Amniotic epithelial cell (primary cell): ENCODE data around the gene GDPD5.
A peak's percentile ranks its signal among the peaks of the same experiment; 100 is the strongest.

Experiments used
- DNase-seq: peaks from one replicate; pipeline ENCODE4 v3.0.0-alpha.2; 2010; ENCODE audit warnings: low read depth

The GDPD5 gene

DNA sequence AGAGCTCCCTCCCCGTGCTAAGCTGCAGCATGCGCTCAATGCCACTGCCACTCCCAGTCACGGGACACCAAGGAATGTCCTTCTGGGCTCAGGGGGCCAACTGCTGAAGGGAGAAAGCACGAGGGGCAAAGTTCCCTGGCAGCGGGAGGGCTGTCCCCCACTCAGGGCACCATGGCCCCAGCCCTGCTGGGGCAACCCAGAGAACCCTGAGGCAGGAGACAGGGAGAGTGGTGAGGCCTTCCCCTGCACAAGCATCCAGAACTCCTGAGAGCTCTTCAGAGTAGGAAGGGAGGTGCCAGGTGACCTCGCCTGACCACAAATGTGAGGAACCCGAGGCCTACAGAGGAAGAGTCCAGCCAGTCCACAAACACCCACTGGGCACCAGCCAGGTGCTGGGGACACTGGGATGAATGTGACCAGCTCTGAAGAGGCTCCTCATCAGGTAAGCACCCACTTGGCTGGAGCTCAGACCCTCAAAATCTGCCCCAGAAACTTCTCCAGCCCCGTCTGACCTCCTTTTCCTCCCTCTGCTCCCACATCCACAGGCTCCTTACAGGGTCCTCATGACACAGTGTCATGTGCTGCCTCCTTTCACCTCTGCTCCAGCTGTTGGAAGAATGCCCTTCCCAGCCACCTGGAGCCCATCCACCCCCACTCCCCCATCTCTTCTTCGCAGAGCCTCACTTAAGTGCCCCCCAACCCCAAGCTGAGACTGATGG lies 15.6 kb downstream of the GDPD5 start:
- no peak for DNase-seq

DNA sequence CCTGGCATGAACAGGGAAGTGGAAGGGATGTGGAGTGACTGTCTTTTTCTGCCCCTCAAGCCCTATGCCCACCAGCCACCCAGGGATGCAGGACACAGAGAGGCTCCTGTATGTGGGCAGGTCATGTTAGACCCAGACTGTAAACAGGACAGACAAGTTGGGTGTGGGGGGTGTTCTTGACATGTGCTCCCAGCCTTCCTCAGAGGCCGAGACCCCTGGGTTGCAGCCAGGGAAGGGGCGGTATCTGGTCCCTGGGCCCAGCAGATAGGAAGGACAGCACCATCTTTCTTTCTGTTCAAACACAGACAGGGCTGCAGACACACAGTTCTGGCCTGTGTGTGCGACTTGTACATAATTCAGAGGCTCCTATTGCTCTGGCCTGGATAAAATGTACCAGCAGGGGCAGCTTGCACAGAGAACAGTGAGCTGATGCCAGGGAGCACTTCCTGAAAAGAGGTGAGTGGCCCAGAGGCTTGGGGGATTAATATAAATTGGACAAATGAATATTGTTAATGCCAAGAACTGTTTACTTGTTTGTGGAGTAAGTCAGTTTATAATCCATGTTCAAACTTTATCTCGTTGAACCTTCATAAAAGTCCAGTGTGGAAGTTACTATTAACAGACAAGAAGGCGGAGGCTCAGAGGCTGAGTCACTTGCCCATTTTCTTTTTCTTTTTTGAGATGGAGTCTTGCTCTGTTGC lies 16.6 kb downstream of the GDPD5 start:
- DNase-seq: no peak

DNA sequence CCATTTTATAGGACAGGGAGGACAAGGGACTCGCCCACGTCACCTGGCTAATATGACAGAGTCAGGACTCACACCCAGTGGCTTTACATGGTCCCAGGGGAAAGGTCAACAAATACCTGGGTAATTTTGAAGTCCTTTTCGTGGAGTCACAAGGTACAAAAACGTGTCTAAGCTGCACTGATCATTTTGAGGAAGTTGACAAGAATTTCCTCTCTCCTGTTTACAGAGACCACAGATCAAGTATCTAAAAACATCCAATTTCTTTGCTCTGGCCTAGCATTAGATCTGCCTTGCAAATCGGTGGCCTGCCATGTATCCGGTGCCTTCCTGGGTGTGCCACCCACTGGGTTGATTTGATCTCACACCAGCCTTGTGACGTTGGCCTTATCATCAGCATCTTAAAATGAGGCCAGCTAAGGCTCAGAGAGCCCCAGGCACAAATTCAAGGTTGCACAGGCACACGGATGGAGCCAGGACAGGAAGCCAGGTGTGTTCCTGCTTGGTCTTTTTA lies 17.6 kb downstream of the GDPD5 start:
- DNase-seq: no peak

DNA sequence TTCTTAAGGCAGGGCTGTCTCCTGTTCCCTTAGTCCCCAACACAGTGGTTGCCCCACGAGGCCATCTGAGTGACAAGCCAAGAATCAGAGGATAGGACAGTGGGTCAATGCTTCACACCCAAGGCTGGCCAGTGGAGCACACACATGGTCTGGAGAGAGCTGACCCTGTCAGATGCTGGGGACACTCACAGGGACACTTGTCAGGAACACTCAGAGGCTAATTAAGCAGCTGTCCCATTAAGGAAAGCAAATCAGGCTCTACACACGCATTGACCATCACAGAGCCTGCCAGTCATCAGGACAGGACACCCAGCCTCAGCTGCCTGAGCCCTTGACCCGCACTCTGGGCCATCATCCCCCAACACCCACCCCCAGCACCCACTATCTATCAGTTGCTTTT lies 18.2 kb downstream of the GDPD5 start:
- DNase-seq: no peak

DNA sequence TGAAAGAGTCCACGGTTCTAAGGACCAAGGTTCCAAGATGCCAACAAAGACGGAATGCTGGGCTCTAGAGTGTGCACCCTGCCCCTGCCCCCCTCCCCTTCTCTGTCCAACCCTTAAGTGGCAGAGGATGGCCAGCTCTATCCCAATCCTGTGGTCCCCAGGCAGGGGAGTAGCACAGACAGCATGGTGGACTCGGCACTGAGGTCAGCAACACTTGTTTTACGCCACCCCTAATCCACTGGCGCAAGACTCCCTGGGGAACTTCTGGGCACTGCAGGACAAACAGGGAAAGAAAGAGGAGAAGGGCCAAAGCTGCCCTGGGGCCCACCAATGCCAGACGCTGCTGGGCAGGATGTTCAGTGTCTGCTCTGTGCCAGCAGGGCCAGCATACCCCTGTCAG lies 18.9 kb downstream of the GDPD5 start:
- DNase-seq: no peak

DNA sequence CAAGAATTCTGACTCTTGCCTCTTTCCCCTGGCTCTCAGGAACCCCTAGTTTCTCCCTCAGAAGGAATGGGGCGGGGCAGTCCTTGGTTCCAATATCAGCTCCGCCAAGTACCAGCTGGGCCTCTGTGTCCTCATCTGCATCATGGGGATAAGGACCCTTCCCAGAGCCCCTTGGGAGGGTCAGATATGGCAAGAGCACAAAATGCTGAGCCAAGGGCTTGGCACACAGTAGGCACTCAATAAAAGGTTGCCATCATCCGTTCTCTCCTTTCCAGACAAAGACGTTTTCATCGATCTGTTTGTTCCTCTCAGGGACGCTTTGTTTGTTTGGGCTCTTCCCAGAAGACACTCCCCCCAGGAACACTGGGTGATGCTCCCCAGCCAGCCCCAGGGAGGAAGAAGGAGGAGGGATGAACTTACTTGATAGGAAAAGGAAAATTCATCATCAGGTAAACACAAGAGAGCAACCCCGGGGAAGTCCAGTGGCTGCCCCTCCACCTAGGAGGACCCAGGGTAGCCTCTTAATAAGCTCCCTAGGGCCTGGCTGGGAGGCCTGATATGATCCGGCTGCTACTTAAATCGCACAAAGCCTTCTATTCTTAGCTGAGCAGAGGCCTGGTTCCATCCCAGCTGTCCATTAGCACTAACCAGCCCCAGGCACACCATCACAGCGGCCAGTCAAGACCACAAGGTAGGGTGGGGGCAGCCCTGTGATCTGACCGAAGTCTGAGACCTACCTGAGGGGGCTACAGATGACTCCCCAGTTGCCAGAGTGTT lies 19.6 kb downstream of the GDPD5 start:
- DNase-seq: no peak

DNA sequence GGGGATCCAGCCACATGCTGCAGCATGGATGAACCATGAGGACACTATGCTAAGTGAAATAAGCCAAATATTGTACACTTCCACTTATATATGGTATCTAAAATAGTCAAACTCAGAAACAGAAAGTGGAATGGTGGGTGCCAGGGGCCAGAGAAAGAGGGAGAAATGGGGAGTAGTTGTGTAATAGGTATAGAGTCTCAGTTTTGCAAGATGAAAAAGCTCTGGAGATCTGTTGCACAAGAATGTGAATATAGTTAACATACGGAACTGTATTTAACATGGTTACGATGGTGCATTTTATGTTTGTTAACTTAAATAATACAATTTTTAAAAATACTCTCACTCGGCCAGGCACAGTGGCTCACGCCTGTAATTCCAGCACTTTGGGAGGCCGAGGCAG lies 21.2 kb downstream of the GDPD5 start:
- DNase-seq: no peak

DNA sequence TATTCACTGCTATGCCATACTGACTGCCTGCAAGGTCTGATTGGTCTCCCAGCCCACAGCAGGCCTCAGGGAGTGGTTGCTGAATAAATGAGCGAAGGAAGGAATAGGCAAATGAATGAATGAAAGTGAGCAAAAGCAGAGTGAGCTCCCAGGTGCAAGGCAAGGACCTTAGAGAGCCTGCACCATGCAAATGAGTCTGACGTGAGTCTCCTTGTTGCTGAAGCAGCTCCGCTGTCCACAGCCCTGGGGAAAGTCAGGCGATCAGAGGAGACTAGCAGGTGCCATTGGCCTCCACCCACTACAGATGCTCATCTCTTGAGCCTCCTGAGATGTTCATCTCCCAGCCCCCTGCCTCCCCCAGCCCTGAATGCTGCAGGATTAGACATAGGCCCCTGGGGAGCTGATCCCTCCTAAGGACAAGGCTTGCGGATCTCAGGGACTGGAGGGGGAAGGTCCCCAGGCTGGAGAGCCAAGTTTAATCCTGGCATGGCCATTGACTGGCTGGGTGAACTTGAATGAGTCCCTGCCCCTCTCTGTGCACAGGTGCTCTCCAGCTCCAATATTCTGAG lies 22.1 kb downstream of the GDPD5 start:
- DNase-seq: no peak

DNA sequence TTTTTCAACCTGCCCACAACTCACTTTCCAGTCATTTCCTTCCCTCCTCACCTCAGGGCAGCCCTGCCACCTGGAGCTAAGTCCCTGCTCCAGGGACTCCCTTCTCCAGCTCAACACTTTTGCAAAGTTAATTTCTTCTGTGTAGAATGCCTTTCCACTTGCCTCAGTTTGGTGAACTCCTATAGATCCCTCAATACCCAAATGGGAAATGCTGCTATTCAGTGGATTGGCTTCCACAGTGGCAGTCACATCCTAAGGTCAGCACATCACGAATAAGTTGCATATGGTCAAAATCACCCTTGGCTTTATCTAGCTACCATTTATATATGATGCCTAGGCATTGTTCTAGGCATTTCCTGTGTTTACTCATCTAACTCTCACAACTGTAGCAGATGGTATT lies 23.6 kb downstream of the GDPD5 start:
- no peak for DNase-seq

DNA sequence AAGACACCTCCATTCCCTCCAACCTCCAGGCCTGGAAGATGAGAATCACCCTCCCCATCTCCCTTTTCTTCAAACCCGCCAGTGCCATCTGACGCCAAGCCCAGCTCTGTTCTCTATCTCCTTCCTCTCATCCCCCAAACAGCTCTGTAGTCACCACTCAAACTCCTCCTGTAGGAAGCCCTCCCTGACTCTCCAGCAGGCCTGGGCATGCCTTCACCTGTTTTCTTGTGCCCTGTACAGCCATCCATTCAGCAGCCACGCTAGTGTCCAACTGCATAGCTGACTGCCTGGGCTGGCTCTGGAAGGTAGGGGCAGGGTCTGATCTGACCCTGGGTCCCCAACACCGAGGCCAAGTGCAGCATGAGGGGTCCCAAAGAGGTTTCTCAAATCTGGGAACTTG lies 25.0 kb downstream of the GDPD5 start:
- no peak for DNase-seq

DNA sequence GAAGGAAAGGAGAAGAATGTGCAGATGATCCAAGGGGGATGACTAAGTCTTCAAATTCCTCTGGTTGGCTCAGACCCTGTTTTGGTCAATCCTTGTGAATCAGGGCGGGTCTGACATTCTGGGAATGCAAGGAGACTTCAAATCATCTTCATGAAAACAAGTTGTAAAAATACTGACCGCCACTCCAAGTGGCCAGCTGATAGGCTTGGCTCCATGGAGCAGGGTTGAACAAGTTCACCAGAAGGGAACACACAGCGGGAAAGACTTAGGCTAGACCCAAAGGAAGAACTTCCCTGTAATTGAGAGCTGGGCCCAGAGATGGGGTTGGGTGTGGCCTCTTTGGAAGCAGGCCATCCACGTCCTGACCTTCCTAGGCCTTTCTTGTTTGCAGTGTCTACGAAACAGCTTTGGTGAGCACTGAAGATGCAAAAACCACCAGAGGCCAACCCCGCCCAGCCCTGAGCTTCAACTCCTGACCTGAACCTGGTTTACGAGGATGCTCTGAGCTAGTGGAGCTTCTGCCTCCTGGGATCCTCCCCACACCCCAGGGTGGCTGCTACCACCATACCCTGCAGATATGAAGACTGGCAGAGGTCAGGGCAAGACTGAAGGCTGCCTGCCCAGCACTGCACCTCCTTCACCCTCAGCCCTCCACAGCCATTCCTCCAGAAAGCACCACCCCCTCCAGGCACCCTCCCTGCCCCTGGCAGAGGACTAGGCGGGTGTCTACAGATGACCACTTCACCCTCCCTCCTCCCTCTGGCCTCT lies 26.1 kb downstream of the GDPD5 start:
- DNase-seq: peak; percentile 97

DNA sequence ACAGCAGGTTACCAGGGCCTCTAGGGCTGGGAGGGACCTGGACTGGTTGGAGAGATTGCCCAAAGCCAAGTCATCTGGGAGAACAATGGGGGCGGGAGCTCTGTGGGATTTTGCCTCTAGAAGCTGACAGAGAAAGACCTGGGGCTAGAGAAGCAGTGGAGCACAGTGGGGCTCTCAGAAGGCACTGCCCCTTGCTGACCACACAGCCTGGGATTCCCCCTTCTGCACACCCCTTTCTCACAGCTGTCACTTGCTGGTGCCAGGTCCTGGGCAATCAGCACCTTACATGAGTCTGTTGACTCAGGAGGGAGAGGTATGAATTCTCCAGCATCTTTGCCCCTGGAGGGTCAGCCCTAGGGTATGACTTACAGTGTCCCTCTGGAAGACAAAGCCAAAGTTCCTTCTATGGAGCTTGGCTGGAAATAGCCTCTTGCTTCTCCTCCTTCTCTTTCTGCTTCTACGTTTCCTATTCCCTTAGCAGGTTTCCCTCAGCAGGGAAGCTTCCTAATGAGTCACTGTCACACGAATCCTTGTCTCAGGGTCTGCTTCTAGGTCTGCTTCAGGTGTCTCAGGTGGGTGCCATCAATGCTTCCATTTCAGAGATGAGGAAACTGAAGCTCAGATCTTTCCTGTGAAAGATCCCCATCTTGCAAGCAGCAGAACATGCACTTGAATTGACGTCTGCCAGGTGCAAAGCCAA lies 27.0 kb downstream of the GDPD5 start:
- DNase-seq: peak; percentile 24

DNA sequence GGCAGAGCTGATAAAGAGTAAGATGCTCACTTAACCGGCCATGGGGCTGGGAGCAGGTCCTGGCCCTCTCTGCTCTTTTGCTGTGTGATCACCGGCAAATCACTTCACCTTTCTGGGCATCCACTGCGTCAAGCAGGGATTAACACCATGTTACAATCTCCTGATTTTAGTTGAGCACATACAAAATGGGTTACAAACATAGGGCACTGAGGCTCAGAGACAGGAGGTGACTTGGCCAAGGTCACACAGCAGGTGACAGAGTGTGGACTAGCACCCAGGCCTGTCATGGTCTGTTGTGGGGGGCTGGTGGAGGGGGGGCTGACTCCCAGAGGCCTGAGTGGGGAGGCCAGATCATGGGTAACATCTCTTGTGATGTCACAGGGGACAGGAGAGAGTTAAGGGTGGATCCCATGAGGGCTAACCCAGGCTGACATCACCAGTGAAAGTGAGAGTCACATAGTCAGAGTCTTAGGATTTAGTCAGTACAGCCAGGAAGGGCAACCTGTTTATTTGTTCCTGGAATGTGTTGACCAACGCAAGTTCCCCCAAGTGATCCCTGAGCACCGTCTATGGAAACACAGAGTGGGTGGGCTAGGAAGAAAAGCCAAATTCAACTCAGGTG lies 27.8 kb downstream of the GDPD5 start:
- no peak for DNase-seq

DNA sequence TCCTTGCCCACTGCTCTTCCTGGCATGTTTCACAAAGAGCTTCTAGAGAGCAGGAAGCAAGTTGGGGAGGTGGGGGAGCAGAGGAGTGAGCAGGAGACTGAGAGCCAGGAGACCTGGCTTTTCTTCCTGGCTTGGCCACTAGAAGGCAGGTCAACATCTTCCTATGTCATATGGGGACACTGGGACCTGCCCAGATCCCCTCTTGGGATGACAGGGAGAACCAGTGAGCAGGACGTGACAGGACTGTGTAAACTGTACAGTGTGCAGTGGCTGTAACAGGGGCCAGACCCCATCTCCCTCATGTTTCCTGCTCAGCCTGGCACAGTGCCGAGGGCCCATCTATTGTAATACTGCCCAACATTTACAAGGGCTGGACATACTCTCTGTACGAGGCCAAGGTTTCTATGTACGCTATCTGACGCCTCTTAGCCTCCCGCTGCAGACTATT lies 29.4 kb downstream of the GDPD5 start:
- no peak for DNase-seq

DNA sequence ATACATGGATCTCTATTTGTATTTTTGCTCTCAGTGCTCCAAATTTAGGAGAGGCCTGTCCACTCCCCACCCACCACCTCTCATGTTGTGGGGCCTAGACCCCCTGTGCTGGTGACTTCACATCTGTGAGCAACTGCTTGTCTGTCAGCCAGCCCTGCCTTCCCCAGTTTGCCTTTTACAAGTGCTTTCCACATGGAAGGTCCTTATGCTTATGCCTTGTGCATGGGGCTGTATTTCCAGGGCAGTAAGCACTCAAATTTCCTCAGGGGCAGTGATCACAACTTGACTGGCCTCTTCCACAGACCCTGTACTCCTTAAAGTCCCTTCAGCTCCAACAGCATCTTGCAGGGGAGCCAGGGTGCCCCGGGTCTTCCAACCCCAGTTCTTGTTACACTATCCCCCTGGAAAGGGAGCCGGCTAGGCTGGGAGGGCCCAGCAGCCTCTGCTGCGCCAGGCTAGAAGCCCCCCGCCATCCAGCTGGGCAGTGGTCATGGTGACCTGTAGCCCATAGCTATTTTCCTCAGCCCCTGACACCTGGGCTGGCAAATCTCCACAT lies 29.9 kb downstream of the GDPD5 start:
- DNase-seq: no peak

DNA sequence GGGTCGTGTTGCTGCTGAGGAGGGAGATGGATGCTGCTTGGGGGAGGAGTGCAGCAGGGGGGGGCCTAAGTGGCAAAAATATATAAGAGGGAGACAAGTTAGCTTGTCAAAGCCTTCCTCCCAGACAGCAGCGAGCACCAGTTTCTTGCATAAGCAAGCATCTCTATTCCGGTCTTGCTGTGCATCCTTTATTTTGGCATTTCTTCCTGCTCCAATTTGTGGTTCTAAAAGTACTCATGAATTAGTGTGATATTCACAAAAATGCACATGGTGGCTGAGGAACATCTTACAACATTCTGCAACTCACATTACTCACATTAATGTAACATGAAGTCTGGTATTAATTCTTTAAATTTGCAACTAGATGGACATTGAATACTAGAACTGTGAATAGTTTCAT lies 32.1 kb downstream of the GDPD5 start:
- DNase-seq: no peak

DNA sequence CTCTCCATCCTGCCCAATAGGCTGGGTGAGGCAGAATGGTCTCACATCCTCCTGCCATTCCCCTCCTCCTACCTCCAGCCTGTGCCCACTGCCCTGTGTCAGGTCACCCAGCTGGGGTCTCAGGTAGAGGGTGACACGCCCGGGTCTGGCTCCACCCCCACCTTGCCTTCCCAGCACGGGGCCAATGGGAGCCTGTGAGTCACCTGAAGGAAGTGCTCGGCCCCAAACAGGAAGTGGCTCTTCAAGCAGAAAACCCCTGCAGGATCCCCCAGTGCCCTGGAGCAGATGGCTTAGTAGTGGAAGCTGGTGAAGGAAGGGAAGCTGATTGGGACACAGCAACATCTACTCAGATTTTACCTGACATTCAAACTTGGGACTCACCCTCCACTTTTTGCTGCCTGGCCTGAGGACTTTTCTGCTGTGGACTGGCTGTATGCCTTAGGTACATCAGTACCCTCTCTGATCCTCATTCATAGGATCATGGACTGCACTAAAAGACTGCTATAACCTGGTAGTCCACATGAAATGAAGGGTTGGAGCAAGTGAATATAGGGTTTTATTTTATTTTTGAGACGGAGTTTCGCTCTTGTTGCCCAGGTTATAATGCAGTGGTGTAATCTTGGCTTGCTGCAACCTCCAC lies 33.4 kb downstream of the GDPD5 start:
- no peak for DNase-seq

DNA sequence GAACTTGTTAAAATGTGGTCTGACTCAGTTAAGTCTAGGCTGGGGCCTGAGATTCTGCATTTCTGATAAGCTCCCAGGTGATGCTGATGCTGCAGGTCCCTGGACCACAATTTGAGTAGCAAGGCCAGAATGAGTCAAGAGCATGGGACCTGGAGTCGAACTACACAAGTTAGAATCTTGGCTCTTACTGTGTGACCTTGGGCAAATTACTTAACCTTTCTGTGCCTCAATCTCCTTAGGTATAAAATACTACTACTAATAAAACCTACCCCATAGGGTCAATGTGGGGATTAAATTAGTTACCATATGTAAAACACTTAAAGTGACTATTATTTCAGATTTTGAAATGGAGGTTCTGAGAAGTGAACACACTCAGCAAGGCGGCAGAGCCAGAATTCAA lies 34.3 kb downstream of the GDPD5 start:
- no peak for DNase-seq

DNA sequence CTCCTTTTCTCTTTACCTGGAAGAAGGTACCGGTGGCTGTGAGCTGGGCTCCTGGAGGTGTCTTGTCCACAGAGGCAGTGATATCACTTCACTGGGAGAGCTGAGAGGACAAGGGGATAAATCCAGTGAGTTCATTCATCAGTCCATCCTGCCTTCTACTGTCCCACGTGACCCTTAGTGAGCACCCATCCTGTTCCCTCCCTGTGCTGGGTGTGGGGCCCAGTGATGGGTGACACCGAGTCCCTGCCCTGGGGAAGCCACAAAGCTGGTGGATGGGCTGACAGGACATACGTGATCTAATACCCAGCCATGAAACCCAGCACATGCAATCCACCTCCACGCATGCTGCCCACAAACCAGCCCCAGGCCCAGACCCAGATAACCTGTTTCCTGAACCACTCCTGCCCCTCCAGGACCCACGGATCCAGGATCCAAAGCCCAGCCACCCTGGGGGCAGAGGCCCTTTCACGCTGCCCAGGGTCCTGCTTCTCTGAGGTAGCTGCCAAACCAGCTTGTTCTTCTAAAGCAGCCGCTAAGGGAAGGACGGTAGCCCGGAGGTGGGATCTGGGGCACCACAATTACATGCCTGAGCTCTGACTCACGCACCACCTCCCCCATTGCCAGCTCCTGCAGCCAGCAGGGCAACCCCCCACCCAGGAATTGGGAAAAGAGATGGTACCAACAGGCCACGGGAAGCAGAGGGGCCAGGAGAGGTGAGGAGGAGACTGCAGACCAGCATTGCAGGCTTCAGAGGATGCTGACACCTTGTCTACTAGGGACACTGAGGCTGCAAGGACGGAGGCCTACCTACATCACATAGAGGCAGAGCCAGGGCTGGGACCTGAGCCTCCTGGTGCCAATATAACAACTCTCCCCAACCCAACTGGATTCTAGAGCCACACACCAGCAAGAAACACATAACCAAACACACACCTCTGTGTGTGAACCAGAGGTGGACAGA lies 35.2 kb downstream of the GDPD5 start:
- DNase-seq: peak; percentile 47
